Stimulated activated effector memory CD8-positive, alpha-beta T cell treated with anti-CD3 and anti-CD28 coated beads, Interleukin-12 subunit alpha, Interleukin-12 subunit beta, amount 100 ng/mL, for 72 hours (primary cell): ENCODE results near the gene RIMS1.

ENCODE experiments used
- ATAC-seq: fragments of 150-1000 bp; cut with Tn5 transposase; 2 replicates; pipeline ENCODE4 v1.10.0; 2021
- DNase-seq, 2 donors: peaks; one replicate each; pipeline ENCODE4 v3.0.0; 2021 to 2022; ENCODE audit warnings: low spot score in 2 of 2
- H3K27ac Mint-ChIP-seq: one replicate; pipeline ENCODE4 v1.8.0; 2022; ENCODE audit warnings: mild to moderate bottlenecking, mixed read lengths
- H3K36me3 Mint-ChIP-seq: one replicate; pipeline ENCODE4 v1.8.0; 2022; ENCODE audit warnings: mild to moderate bottlenecking, mixed read lengths
- H3K4me1 Mint-ChIP-seq: one replicate; pipeline ENCODE4 v1.8.0; 2022; ENCODE audit warnings: mixed read lengths
- H3K4me3 Mint-ChIP-seq: one replicate; pipeline ENCODE4 v1.8.0; 2022; ENCODE audit warnings: mild to moderate bottlenecking, mixed read lengths
- H3K9me3 Mint-ChIP-seq: one replicate; pipeline ENCODE4 v1.8.0; 2022; ENCODE audit warnings: mixed read lengths

The RIMS1 gene

DNA sequence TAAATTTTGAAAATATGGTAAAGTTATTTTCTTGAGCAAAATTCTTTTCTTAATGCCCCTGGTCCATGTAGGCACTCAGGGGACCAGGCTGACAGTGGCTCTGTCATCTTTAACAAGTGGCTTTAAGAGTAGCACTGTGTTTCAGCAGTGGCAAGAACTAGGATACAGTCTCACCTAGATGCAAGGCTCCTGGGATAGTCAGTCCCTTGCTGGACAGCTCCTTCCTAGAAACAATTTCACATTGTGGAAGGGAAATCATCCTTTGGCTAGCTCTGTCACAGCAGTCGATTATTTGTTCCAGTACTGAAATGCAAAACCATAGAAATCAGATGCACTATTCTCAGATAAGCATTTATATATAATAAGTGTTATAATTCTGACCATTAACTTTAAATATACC is 560.1 kb downstream of the RIMS1 start:
- Mint-ChIP-seq H3K9me3 (no peaks in the 10 kb centered on the region), H3K36me3 (no peaks in the 10 kb centered on the region), H3K4me3 (no peak overlapping the region), H3K27ac (no peak overlapping the region), H3K4me1 (no peaks in the 10 kb centered on the region)
- DNase-seq (no peak), ATAC-seq (no peak)
